Caco-2 (cell line): ENCODE measurements around the gene ANO1. TPM values are rescaled to one million over a fixed set of nuclear protein-coding genes. Genes with fewer than 3 reads are reported as not detected.

ENCODE experiments used
- BruUV-seq: library from RNA; stranded (reverse); fragments of 400-500 nt; replicated peaks from 2 replicates; lab custom pipeline; 2021; lab: Mats Ljungman, UMichigan
- CTCF ChIA-PET: fragments of 300-600 bp; sonication (Branson Sonifier 250); formaldehyde crosslinking; loops from one replicate; lab custom pipeline; 2022; ENCODE audit warnings: antibody characterized with exemption; lab: Charles Lee
- POLR2A ChIA-PET: fragments of 300-600 bp; sonication (Branson Sonifier 250); formaldehyde crosslinking; loops from one replicate; lab custom pipeline; 2022; ENCODE audit warnings: antibody characterized with exemption; lab: Charles Lee
- DNase-seq, 2 experiments: peaks; one replicate each; pipeline versions ENCODE4 v3.0.0 to v3.0.0-alpha.2; 2020 to 2022
- H3K27me3 ChIP-seq: replicated peaks from 2 replicates; pipeline ENCODE4 v1.6.0; 2011; ENCODE audit warnings: low read length; ENCODE audit not compliant: control insufficient read depth, insufficient read depth
- H3K36me3 ChIP-seq: 2 replicates; pipeline ENCODE4 v1.5.1; 2011; ENCODE audit warnings: low read length; ENCODE audit not compliant: control insufficient read depth, insufficient read depth
- H3K4me1 ChIP-seq: fragments of 250-450 bp; sonication (Bioruptor Pico); 2 replicates; pipeline ENCODE4 v1.5.1; 2020; ENCODE audit warnings: mild to moderate bottlenecking
- H3K4me3 ChIP-seq: 2 replicates; pipeline ENCODE4 v1.5.1; 2011; ENCODE audit warnings: low read depth, mild to moderate bottlenecking, control low read depth, low read length
- H3K9me3 ChIP-seq: fragments of 250-450 bp; sonication (Bioruptor Pico); 2 replicates; pipeline ENCODE4 v1.5.1; 2020; ENCODE audit warnings: mild to moderate bottlenecking, moderate library complexity
- H3K27ac Mint-ChIP-seq: one replicate; pipeline ENCODE4 v1.8.0; 2022; ENCODE audit warnings: mixed read lengths; ENCODE audit not compliant: unreplicated experiment
- H3K27me3 Mint-ChIP-seq: one replicate; pipeline ENCODE4 v1.8.0; 2022; ENCODE audit warnings: mixed read lengths; ENCODE audit not compliant: insufficient read depth, unreplicated experiment
- H3K36me3 Mint-ChIP-seq: one replicate; pipeline ENCODE4 v1.8.0; 2022; ENCODE audit warnings: mild to moderate bottlenecking, mixed read lengths; ENCODE audit not compliant: insufficient read depth, unreplicated experiment
- H3K4me1 Mint-ChIP-seq: one replicate; pipeline ENCODE4 v1.8.0; 2022; ENCODE audit warnings: low read depth, mixed read lengths; ENCODE audit not compliant: unreplicated experiment
- H3K4me3 Mint-ChIP-seq: one replicate; pipeline ENCODE4 v1.8.0; 2022; ENCODE audit warnings: mild to moderate bottlenecking, moderate library complexity, mixed read lengths; ENCODE audit not compliant: unreplicated experiment
- H3K9me3 Mint-ChIP-seq: one replicate; pipeline ENCODE4 v1.8.0; 2022; ENCODE audit warnings: mixed read lengths; ENCODE audit not compliant: unreplicated experiment
- CTCF ChIP-seq, 2 experiments: fragments of 200-600 bp in 1 of 2; IDR thresholded peaks; 1 replicate in 1 of 2; 2 replicates in 1 of 2; pipeline versions ENCODE4 v1.5.1 to v1.8.0; 2011 to 2022; ENCODE audit warnings: antibody characterized with exemption in 1 of 2, control low read depth in 1 of 2, inconsistent platforms in 1 of 2, low read depth in 1 of 2, low read length in 1 of 2, mild to moderate bottlenecking in 1 of 2, moderate library complexity in 1 of 2; ENCODE audit not compliant: insufficient read depth in 1 of 2, severe bottlenecking in 1 of 2, unreplicated experiment in 1 of 2
- intact Hi-C: fragments of 100-400 bp; cut with micrococcal nuclease; formaldehyde crosslinking; loops from one replicate; pipeline ENCODE4 v1.10.0; 2022; ENCODE audit not compliant: unreplicated experiment
- total RNA-seq: library from RNA; stranded (reverse); gene quantifications from 2 replicates; pipeline ENCODE4 v1.2.3, GENCODE V29; 2022

Gene ANO1
- total RNA-seq, 1 experiment from 2014 or later = 8.4 TPM

- no peak for DNase-seq
- no peaks in the 10 kb centered on the region for H3K27me3 Mint-ChIP-seq
- CTCF ChIA-PET = interaction anchor here (0.6 to 0.9 kb wide), 3 partner anchors 39 to 195 kb away, joined by 3 to 5 read pairs (median 3); no protein-coding TSS in a partner anchor
- H3K9me3 ChIP-seq = no peaks in the 10 kb centered on the region
- no TSS peak for BruUV-seq
- no peaks in the 10 kb centered on the region for H3K36me3 ChIP-seq
- no peaks in the 10 kb centered on the region for H3K36me3 Mint-ChIP-seq
- POLR2A ChIA-PET = no interaction called here
- no peak overlapping the region for H3K4me3 ChIP-seq
- peaks cover 24% of the 10 kb centered on the region for H3K4me1 Mint-ChIP-seq
- intact Hi-C loops = no loop called here
- no peak for TF ChIP-seq CTCF (IDR thresholded peaks at IDR 0.05; ENCODE audit: insufficient read depth in 1 of 2, low read depth in 1 of 2, low read length in 1 of 2, severe bottlenecking in 1 of 2, unreplicated experiment in 1 of 2)
- no peak overlapping the region for H3K27ac Mint-ChIP-seq
- no peaks in the 10 kb centered on the region for H3K27me3 ChIP-seq
- peaks cover 29% of the 10 kb centered on the region for H3K4me1 ChIP-seq
- no peak overlapping the region for H3K4me3 Mint-ChIP-seq
- H3K9me3 Mint-ChIP-seq = no peaks in the 10 kb centered on the region
Measured at GRCh38 chr11:70138403-70138802, 60.3 kb downstream of the ANO1 start.

GRCh38 chr11:70139785-70140410 is 61.8 kb downstream of the ANO1 start:
- POLR2A ChIA-PET = no interaction called here
- DNase-seq = peak; percentile 36 to 46
- BruUV-seq = no TSS peak
- Mint-ChIP-seq H3K27ac (peak overlapping the region; percentile 36), H3K36me3 (no peaks in the 10 kb centered on the region), H3K4me3 (no peak overlapping the region), H3K4me1 (peaks cover 24% of the 10 kb centered on the region), H3K27me3 (no peaks in the 10 kb centered on the region), H3K9me3 (no peaks in the 10 kb centered on the region)
- CTCF ChIA-PET = no interaction called here
- H3K27me3 ChIP-seq = no peaks in the 10 kb centered on the region
- TF ChIP-seq CTCF (IDR thresholded peaks at IDR 0.05; ENCODE audit: insufficient read depth in 1 of 2, low read depth in 1 of 2, low read length in 1 of 2, severe bottlenecking in 1 of 2, unreplicated experiment in 1 of 2) = no peak
- H3K4me3 ChIP-seq = no peak overlapping the region
- no peaks in the 10 kb centered on the region for H3K9me3 ChIP-seq
- intact Hi-C loops = no loop called here
- no peaks in the 10 kb centered on the region for H3K36me3 ChIP-seq
- peaks cover 29% of the 10 kb centered on the region for H3K4me1 ChIP-seq

GRCh38 chr11:70140711-70141485 is 62.8 kb downstream of the ANO1 start:
- peak in 1 of 2 experiments; percentile 40 for DNase-seq
- Histone ChIP-seq H3K4me3 (no peak overlapping the region), H3K9me3 (no peaks in the 10 kb centered on the region), H3K36me3 (no peaks in the 10 kb centered on the region), H3K27me3 (no peaks in the 10 kb centered on the region), H3K4me1 (peaks cover 29% of the 10 kb centered on the region)
- no peak for TF ChIP-seq CTCF (IDR thresholded peaks at IDR 0.05; ENCODE audit: insufficient read depth in 1 of 2, low read depth in 1 of 2, low read length in 1 of 2, severe bottlenecking in 1 of 2, unreplicated experiment in 1 of 2)
- no peaks in the 10 kb centered on the region for H3K9me3 Mint-ChIP-seq
- no peak overlapping the region for H3K4me3 Mint-ChIP-seq
- H3K36me3 Mint-ChIP-seq = no peaks in the 10 kb centered on the region
- BruUV-seq = no TSS peak
- H3K27ac Mint-ChIP-seq = peak overlapping the region; percentile 36
- CTCF ChIA-PET = no interaction called here
- H3K4me1 Mint-ChIP-seq = peaks cover 24% of the 10 kb centered on the region
- no peaks in the 10 kb centered on the region for H3K27me3 Mint-ChIP-seq
- POLR2A ChIA-PET = no interaction called here
- intact Hi-C loops = no loop called here
